ENCODE data around the gene HMGCR.

GRCh38 chr5:75361310-75361709, 24.3 kb downstream of the HMGCR start:
- TF ChIP-seq ZFP37 (tag by site-specific recombination; IDR thresholded peaks at IDR 0.05) = no peak
- TF ChIP-seq ZNF571 (tag by site-specific recombination; IDR thresholded peaks at IDR 0.05) = no peak
- no peak for TF ChIP-seq YY1 (tag by site-specific recombination; IDR thresholded peaks at IDR 0.05)
- TF ChIP-seq ZNF335 (tag by site-specific recombination; conservative IDR thresholded peaks at IDR 0.05) = no peak
- no peak for TF ChIP-seq ZFP69B (tag by site-specific recombination; IDR thresholded peaks at IDR 0.05)
- no peak for TF ChIP-seq SP2 (tag by site-specific recombination; IDR thresholded peaks at IDR 0.05)
- no peak for TF ChIP-seq CTCF (tag by site-specific recombination; IDR thresholded peaks at IDR 0.05)
- no peak for TF ChIP-seq SETDB1 (IDR thresholded peaks at IDR 0.05; ENCODE audit: insufficient read length, low read length)

All from HEK293 (cell line).